ENCODE data around the gene CTRB1. TPM values are rescaled to one million over a fixed set of nuclear protein-coding genes. Genes with fewer than 3 reads are reported as not detected.
A peak's percentile ranks its signal among the peaks of the same experiment; 100 is the strongest.

The CTRB1 gene
- total RNA-seq (not detected in 2 replicates), polyA plus RNA-seq (0.21 and 0.26 TPM in 2 replicates)

- H3K27me3 ChIP-seq, result no peaks in the 10 kb centered on the region
- WGBS (ENCODE audit: low lambda C conversion rate, missing lambda C conversion rate), result 91% methylated on average over 17 of the region's 19 CpGs
- H3K4me3 ChIP-seq, result no peak within 1 kb of the TSS
- no peak within 1 kb of the TSS for H2AFZ ChIP-seq
- no peaks in the 10 kb centered on the region for H4K20me1 ChIP-seq (ENCODE audit: insufficient read depth, poor library complexity, severe bottlenecking)
- no peaks in the 10 kb centered on the region for H3K9me3 ChIP-seq (ENCODE audit: low read depth)
- H3K27ac ChIP-seq, result no peak within 1 kb of the TSS
- DNase-seq (ENCODE audit: low spot score), result peak; percentile 4
- H3K36me3 ChIP-seq (replicated peaks; ENCODE audit: insufficient read depth, low read depth), result no peaks in the 10 kb centered on the region
- no peaks in the 10 kb centered on the region for H3K9me2 ChIP-seq (replicated peaks; ENCODE audit: insufficient read depth)
- H3K4me1 ChIP-seq (ENCODE audit: insufficient read depth), result no peaks in the 10 kb centered on the region
- TF ChIP-seq CTCF (IDR thresholded peaks at IDR 0.05; ENCODE audit: poor library complexity), result no peak
- no peak for TF ChIP-seq EZH2phosphoT487 (IDR thresholded peaks at IDR 0.05; ENCODE audit: low read depth, severe bottlenecking, unreplicated experiment)
- TF ChIP-seq EZH2 (IDR thresholded peaks at IDR 0.05; ENCODE audit: borderline replicate concordance), result no peak
- H3K4me2 ChIP-seq, result no peak within 1 kb of the TSS
- H3K79me2 ChIP-seq, result no peaks in the 10 kb centered on the region
Observed at GRCh38 chr16:75218256-75219076, at the start of gene CTRB1. CTRB1 (plus strand) TSS chr16:75218988; CDS start chr16:75219008, 20 bp downstream.

- DNase-seq (ENCODE audit: low spot score), result no peak
- no peaks in the 10 kb centered on the region for H3K4me1 ChIP-seq (ENCODE audit: insufficient read depth)
- peaks cover 9% of the 10 kb centered on the region for H3K79me2 ChIP-seq
- no peaks in the 10 kb centered on the region for H3K27me3 ChIP-seq
- H4K20me1 ChIP-seq (ENCODE audit: insufficient read depth, poor library complexity, severe bottlenecking), result no peaks in the 10 kb centered on the region
- H2AFZ ChIP-seq, result no peak overlapping the region
- no peak for TF ChIP-seq EZH2phosphoT487 (IDR thresholded peaks at IDR 0.05; ENCODE audit: low read depth, severe bottlenecking, unreplicated experiment)
- peaks cover 62% of the 10 kb centered on the region for H3K9me3 ChIP-seq (ENCODE audit: low read depth)
- H3K4me3 ChIP-seq, result no peak overlapping the region
- H3K27ac ChIP-seq, result no peak overlapping the region
- 99% methylated on average over 10 of the region's 10 CpGs for WGBS (ENCODE audit: low lambda C conversion rate, missing lambda C conversion rate)
- H3K4me2 ChIP-seq, result no peak overlapping the region
- no peaks in the 10 kb centered on the region for H3K9me2 ChIP-seq (replicated peaks; ENCODE audit: insufficient read depth)
- H3K36me3 ChIP-seq (replicated peaks; ENCODE audit: insufficient read depth, low read depth), result peaks cover 52% of the 10 kb centered on the region
Observed at GRCh38 chr16:75169899-75170405, 48.8 kb upstream of the CTRB1 start.

- Histone ChIP-seq H3K4me2 (no peak overlapping the region), H3K9me2 (replicated peaks; ENCODE audit: insufficient read depth) (no peaks in the 10 kb centered on the region), H3K79me2 (no peaks in the 10 kb centered on the region), H3K4me1 (ENCODE audit: insufficient read depth) (no peaks in the 10 kb centered on the region), H3K9me3 (ENCODE audit: low read depth) (peaks cover 47% of the 10 kb centered on the region), H2AFZ (no peak overlapping the region), H3K27me3 (no peaks in the 10 kb centered on the region), H3K27ac (no peak overlapping the region), H4K20me1 (ENCODE audit: insufficient read depth, poor library complexity, severe bottlenecking) (no peaks in the 10 kb centered on the region), H3K4me3 (no peak overlapping the region), H3K36me3 (replicated peaks; ENCODE audit: insufficient read depth, low read depth) (peaks cover 36% of the 10 kb centered on the region)
- no peak for DNase-seq (ENCODE audit: low spot score)
- TF ChIP-seq CTCF (IDR thresholded peaks at IDR 0.05; ENCODE audit: poor library complexity), result no peak
- no peak for TF ChIP-seq EZH2phosphoT487 (IDR thresholded peaks at IDR 0.05; ENCODE audit: low read depth, severe bottlenecking, unreplicated experiment)
- no peak for TF ChIP-seq EZH2 (IDR thresholded peaks at IDR 0.05; ENCODE audit: borderline replicate concordance)
- 99% methylated on average over 4 of the region's 4 CpGs for WGBS (ENCODE audit: low lambda C conversion rate, missing lambda C conversion rate)
Observed at GRCh38 chr16:75172578-75172977, 46.2 kb upstream of the CTRB1 start.

- Histone ChIP-seq H3K4me2 (no peak overlapping the region), H3K9me3 (ENCODE audit: low read depth) (peaks cover 22% of the 10 kb centered on the region), H3K36me3 (replicated peaks; ENCODE audit: insufficient read depth, low read depth) (peaks cover 15% of the 10 kb centered on the region), H4K20me1 (ENCODE audit: insufficient read depth, poor library complexity, severe bottlenecking) (no peaks in the 10 kb centered on the region), H3K27me3 (no peaks in the 10 kb centered on the region), H3K4me1 (ENCODE audit: insufficient read depth) (no peaks in the 10 kb centered on the region), H3K4me3 (no peak overlapping the region), H3K27ac (no peak overlapping the region), H2AFZ (no peak overlapping the region), H3K79me2 (no peaks in the 10 kb centered on the region), H3K9me2 (replicated peaks; ENCODE audit: insufficient read depth) (no peaks in the 10 kb centered on the region)
- no peak for TF ChIP-seq CTCF (IDR thresholded peaks at IDR 0.05; ENCODE audit: poor library complexity)
- no peak for DNase-seq (ENCODE audit: low spot score)
- WGBS (ENCODE audit: low lambda C conversion rate, missing lambda C conversion rate), result 95% methylated on average over 3 of the region's 3 CpGs
Observed at GRCh38 chr16:75175074-75175473, 43.7 kb upstream of the CTRB1 start.

Measured in hepatocyte (in vitro differentiated cells).